Transverse colon (tissue), 4 donors: ENCODE results near the gene ADCY1. TPM values are rescaled to one million over a fixed set of nuclear protein-coding genes. Genes with fewer than 3 reads are reported as not detected.

Experiments used
- DNase-seq: peaks from one replicate; pipeline ENCODE4 v3.0.0-alpha.2; 2019
- H3K27ac ChIP-seq, 4 donors: fragments of 200-600 bp; sonication (generic); 2 replicates each; pipeline ENCODE4 v1.5.1; 2016 to 2018; ENCODE audit warnings: inconsistent platforms in 4 of 4
- H3K27me3 ChIP-seq: fragments of 200-600 bp; sonication (generic); 2 replicates; pipeline ENCODE4 v1.5.1; 2017; ENCODE audit warnings: inconsistent platforms
- H3K36me3 ChIP-seq, 4 donors: fragments of 200-600 bp; sonication (generic); 2 replicates each; pipeline ENCODE4 v1.5.1; 2017 to 2019; ENCODE audit warnings: inconsistent platforms in 4 of 4
- H3K4me1 ChIP-seq, 4 donors: fragments of 200-600 bp; sonication (generic); 2 replicates each; pipeline ENCODE4 v1.5.1; 2017 to 2020; ENCODE audit warnings: inconsistent platforms in 4 of 4
- H3K4me3 ChIP-seq, 4 donors: fragments of 200-600 bp; sonication (generic); 1 replicate in 1 of 4; 2 replicates in 3 of 4; pipeline versions ENCODE4 v1.5.1 to v1.6.1; 2017 to 2019; ENCODE audit warnings: inconsistent platforms in 4 of 4
- H3K9me3 ChIP-seq, 2 donors: fragments of 200-600 bp; sonication (generic); 2 replicates each; pipeline ENCODE4 v1.5.1; 2017 to 2019; ENCODE audit warnings: inconsistent platforms in 2 of 2
- EP300 ChIP-seq: sonication (generic); formaldehyde crosslinking; IDR thresholded peaks from one replicate; pipeline ENCODE4 v1.6.1; 2017; ENCODE audit warnings: antibody characterized with exemption, low read depth
- POLR2A ChIP-seq: fragments of 450-650 bp; IDR thresholded peaks from one replicate; pipeline ENCODE4 v1.6.1; 2016; ENCODE audit warnings: antibody characterized with exemption, mild to moderate bottlenecking, moderate library complexity
- POLR2AphosphoS5 ChIP-seq, 3 donors: sonication (generic); formaldehyde crosslinking; IDR thresholded peaks; one replicate each; pipeline ENCODE4 v1.6.1; 2016; ENCODE audit warnings: antibody characterized with exemption in 3 of 3
- WGBS, 2 donors: methylation state at CpG; one replicate each; pipeline ENCODE4 v1.1.5; 2018; ENCODE audit warnings: low coverage in 1 of 2; 5-methylcytosine and 5-hydroxymethylcytosine counted together
- in situ Hi-C, 4 donors: fragments of 200-750 bp; cut with MboI; loops; one replicate each; pipeline versions ENCODE4 v1.15.0 to v1.15.1; 2017; ENCODE audit warnings: low sequenced_read_pairs in 3 of 4, low pct_ligation_motif_present in 1 of 4, low pct_unique_long_range_greater_than_20kb in 1 of 4
- intact Hi-C: fragments of 100-400 bp; cut with DNase I; formaldehyde crosslinking; loops from one replicate; pipeline ENCODE4 v1.15.1; 2023; ENCODE audit warnings: low total_unique reads
- total RNA-seq, 4 donors: library from RNA; depleted of rRNA; stranded (reverse); fragments of >200 nt; gene quantifications; one replicate each; pipeline ENCODE4 v1.1.0, GENCODE V29; 2016
- TF ChIP-seq, protein P1 (sequence below), 5 experiments: fragments of 200-600 bp in 3 of 5; fragments of 450-650 bp in 2 of 5; sonication (generic) in 3 of 5; IDR thresholded peaks; 1 replicate in 2 of 5; 2 replicates in 3 of 5; pipeline ENCODE4 v1.5.1; 2016 to 2017; ENCODE audit warnings: antibody characterized with exemption in 5 of 5, inconsistent platforms in 3 of 5, mild to moderate bottlenecking in 2 of 5, moderate library complexity in 1 of 5

Gene ADCY1
- total RNA-seq, 4 donors from 2014 or later, result 0.16 to 0.41 TPM; not detected in 2

DNA sequence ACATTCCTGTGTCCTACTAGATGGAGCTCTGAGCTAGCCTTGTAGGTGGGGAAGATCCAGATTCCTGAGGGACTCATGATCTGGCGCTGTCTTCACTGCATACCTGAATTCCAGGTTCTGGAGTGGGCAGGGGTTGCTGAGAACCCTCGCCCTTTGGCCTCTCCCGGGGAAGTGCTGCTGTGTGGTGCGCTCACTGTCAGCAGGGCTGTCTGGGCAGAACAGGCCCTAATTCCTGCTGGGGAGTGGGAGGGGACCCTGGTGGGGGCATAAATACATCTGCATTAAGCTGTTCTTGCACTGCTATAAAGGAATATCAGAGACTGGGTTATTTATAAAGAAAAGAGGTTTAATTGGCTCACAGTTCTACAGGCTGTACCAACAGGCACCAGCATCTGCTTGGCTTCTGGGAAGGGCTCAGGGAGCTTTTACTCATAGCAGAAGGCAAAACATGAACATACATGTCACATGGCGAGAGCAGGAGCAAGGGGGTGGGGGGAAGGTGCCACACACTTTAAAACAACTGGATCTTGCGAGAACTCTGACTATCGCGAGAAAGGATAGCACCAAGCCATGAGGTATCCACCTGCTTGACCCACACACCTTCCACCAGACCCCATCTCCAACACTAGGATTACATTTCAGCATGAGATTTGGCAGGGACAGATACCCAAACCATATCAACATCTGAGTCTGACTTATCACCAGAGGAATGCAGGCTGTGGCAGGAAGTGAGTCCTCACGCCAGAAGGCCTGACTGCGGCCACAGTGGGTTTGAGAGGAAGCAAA, 115.0 kb downstream of the ADCY1 start:
- Histone ChIP-seq H3K9me3 (no peaks in the 10 kb centered on the region), H3K4me1 (peaks cover 0 to 7% (median 3%) of the 10 kb centered on the region in 4 donors), H3K27ac (no peak overlapping the region), H3K4me3 (no peak overlapping the region), H3K36me3 (no peaks in the 10 kb centered on the region), H3K27me3 (no peaks in the 10 kb centered on the region)
- in situ Hi-C loops (no loop called here), intact Hi-C loops (no loop called here)
- DNase-seq, result no peak
- 81% methylated on average over 10 of the region's 10 CpGs; no CpG with 5 or more reads in 1 of the 2 donors for WGBS, 2 donors
- TF ChIP-seq EP300, result no peak
- TF ChIP-seq, protein P1, sequence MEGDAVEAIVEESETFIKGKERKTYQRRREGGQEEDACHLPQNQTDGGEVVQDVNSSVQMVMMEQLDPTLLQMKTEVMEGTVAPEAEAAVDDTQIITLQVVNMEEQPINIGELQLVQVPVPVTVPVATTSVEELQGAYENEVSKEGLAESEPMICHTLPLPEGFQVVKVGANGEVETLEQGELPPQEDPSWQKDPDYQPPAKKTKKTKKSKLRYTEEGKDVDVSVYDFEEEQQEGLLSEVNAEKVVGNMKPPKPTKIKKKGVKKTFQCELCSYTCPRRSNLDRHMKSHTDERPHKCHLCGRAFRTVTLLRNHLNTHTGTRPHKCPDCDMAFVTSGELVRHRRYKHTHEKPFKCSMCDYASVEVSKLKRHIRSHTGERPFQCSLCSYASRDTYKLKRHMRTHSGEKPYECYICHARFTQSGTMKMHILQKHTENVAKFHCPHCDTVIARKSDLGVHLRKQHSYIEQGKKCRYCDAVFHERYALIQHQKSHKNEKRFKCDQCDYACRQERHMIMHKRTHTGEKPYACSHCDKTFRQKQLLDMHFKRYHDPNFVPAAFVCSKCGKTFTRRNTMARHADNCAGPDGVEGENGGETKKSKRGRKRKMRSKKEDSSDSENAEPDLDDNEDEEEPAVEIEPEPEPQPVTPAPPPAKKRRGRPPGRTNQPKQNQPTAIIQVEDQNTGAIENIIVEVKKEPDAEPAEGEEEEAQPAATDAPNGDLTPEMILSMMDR (IDR thresholded peaks at IDR 0.05), result no peak
- TF ChIP-seq POLR2AphosphoS5 (IDR thresholded peaks at IDR 0.05), result no peak

DNA sequence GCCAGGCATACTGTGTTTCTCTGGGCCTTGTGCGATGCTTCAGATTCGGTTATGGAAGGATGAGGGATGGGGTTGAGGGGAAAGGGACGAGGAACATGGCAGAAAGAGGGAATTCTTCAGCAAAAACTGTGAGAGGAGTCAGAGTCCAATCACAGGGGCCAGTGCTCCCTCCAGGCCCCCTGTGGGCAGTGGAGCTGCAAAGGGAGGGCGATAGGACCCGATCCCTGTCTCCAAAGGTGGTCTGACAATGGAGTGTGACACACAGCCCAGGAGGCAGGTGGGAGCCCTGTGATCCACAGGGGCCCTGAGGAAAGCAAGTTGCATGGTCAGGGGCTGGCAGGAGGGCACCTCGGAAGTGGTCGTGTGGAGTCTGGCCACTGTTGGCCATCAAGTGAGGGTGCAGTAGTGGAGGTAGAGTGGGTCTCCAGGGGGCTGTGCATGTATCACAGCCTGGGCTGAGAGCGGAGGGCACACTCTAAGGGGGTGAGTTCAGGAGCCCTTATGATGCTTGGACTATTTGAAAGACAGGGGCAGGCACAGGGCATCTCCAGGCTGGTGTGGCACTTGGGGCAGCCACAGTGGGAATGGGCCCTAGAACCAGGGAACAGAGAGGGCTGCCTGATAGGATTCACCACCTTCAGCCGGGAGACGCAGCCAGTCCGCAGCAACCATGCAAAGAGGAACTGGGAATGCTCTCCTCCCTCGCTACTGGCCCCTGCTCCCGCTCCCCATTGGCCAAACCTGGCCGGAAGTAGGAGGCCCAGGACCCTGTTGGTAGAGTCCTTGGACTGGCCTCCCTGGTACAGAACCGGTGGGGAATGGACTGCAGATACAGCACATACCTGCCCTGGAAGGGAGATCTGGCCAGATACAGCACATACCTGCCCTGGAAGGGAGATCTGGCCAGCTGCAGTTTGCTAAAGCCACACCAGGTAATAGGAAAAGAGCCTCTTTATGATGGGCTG, 115.9 kb downstream of the ADCY1 start:
- no peak for TF ChIP-seq EP300
- TF ChIP-seq POLR2A, result no peak
- TF ChIP-seq POLR2AphosphoS5 (IDR thresholded peaks at IDR 0.05), result no peak
- TF ChIP-seq, protein P1 (IDR thresholded peaks at IDR 0.05), result no peak
- 88 to 91% methylated on average over 3 to 15 of the region's 15 CpGs for WGBS, 2 donors
- no peak overlapping the region for H3K27ac ChIP-seq
- peaks cover 0 to 7% (median 3%) of the 10 kb centered on the region in 4 donors for H3K4me1 ChIP-seq
- H3K27me3 ChIP-seq, result no peaks in the 10 kb centered on the region
- intact Hi-C loops, result no loop called here
- H3K36me3 ChIP-seq, result no peaks in the 10 kb centered on the region
- DNase-seq, result no peak
- in situ Hi-C loops, result no loop called here
- H3K4me3 ChIP-seq, result no peak overlapping the region
- no peaks in the 10 kb centered on the region for H3K9me3 ChIP-seq

DNA sequence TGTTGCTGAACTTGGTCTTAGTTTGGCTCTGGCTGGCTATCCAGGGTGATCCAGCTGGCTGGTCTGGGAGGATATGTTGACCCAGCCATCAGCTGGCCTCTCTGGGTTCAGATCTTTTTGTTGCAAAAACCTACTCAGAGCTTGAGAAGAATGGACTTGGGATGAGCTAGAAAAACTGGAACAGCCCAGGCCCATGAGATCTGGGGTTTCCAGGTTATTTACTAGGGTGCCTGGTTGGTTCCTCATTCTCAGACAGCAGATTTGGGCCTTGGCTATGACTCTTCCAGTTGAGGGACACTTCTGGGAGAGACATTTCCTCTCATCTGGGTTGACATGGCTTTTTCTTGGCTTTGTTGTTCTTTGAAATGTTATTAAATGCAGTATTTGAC, 116.6 kb downstream of the ADCY1 start:
- H3K27me3 ChIP-seq, result no peaks in the 10 kb centered on the region
- intact Hi-C loops (no loop called here), in situ Hi-C loops (no loop called here)
- no peak overlapping the region for H3K4me3 ChIP-seq
- H3K4me1 ChIP-seq, result peaks cover 0 to 7% (median 3%) of the 10 kb centered on the region in 4 donors
- DNase-seq, result no peak
- H3K27ac ChIP-seq, result no peak overlapping the region
- TF ChIP-seq EP300, result no peak
- TF ChIP-seq, protein P1 (IDR thresholded peaks at IDR 0.05), result no peak
- TF ChIP-seq POLR2AphosphoS5 (IDR thresholded peaks at IDR 0.05), result no peak
- TF ChIP-seq POLR2A, result no peak
- no peaks in the 10 kb centered on the region for H3K9me3 ChIP-seq
- H3K36me3 ChIP-seq, result no peaks in the 10 kb centered on the region

DNA sequence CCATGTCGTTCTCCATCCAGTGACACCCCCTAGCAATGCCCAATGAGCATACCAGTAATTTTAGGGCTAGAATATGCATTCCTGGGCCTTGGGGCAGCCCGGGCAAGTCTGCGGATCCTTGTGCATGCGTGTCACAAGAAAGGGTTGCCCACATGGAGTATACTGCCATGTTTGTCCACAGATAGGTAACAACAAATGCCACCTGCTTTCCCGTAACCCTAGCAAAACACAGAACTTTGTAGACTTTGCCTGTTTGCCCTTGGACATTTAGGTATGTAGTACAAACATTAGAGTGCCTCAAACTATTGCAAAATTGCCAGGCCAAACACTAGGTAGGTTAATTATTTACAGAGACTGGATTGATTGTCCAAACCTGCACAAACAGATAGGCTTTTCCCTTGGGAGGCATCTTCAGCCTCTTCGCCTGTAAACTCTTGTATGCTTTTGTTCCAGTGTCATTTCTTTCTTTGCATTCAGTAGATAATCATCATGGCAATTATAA, 117.0 kb downstream of the ADCY1 start:
- H3K4me1 ChIP-seq, result peaks cover 0 to 7% (median 3%) of the 10 kb centered on the region in 4 donors
- no peaks in the 10 kb centered on the region for H3K36me3 ChIP-seq
- in situ Hi-C loops, result no loop called here
- no peak for DNase-seq
- no peak overlapping the region for H3K4me3 ChIP-seq
- H3K27me3 ChIP-seq, result no peaks in the 10 kb centered on the region
- intact Hi-C loops, result no loop called here
- 59 to 64% methylated on average over 2 to 6 of the region's 6 CpGs for WGBS, 2 donors
- no peaks in the 10 kb centered on the region for H3K9me3 ChIP-seq
- TF ChIP-seq EP300, result no peak
- no peak for TF ChIP-seq POLR2AphosphoS5 (IDR thresholded peaks at IDR 0.05)
- TF ChIP-seq POLR2A, result no peak
- H3K27ac ChIP-seq, result no peak overlapping the region
